HT-29 (cell line): ENCODE data around the gene AGPAT3. TPM values are rescaled to one million over a fixed set of nuclear protein-coding genes. Genes with fewer than 3 reads are reported as not detected.

Source experiments
- DNase-seq: peaks from one replicate; pipeline ENCODE4 v3.0.0-alpha.2; 2015; ENCODE audit warnings: low spot score
- small RNA-seq: library from RNA; depleted of rRNA; stranded (forward); fragments of <200 nt; gene quantifications from one replicate; pipeline ENCODE3, GENCODE V24; 2014
- total RNA-seq: library from RNA; depleted of rRNA; stranded (reverse); fragments of >200 nt; shearing (Covaris generic); gene quantifications from 2 replicates; pipeline ENCODE4 v1.2.3, GENCODE V29; 2014; rRNA removed

AGPAT3 gene
- total RNA-seq, 1 experiment from 2014 or later, result 39.6 TPM

GRCh38 chr21:44018813-44019567, 154.0 kb downstream of the AGPAT3 start:
- DNase-seq, result no peak

- no peak for DNase-seq
Measured at GRCh38 chr21:44019568-44019958, 154.5 kb downstream of the AGPAT3 start.

- no peak for DNase-seq
Measured at GRCh38 chr21:44020551-44020950, 155.5 kb downstream of the AGPAT3 start.

- no peak for DNase-seq
Measured at GRCh38 chr21:44021064-44021463, 156.0 kb downstream of the AGPAT3 start.

GRCh38 chr21:44024257-44024656, 159.2 kb downstream of the AGPAT3 start:
- DNase-seq, result no peak

- no peak for DNase-seq
Measured at GRCh38 chr21:44024887-44025353, 159.9 kb downstream of the AGPAT3 start.

- DNase-seq, result no peak
Measured at GRCh38 chr21:44027607-44028286, 162.7 kb downstream of the AGPAT3 start.

- DNase-seq, result no peak
Measured at GRCh38 chr21:44028287-44028659, 163.2 kb downstream of the AGPAT3 start.

- DNase-seq, result no peak
Measured at GRCh38 chr21:44029460-44030087, 164.6 kb downstream of the AGPAT3 start.

GRCh38 chr21:44035244-44035643, 170.2 kb downstream of the AGPAT3 start:
- no peak for DNase-seq

Small RNA genes within 50 kb of the gene (small RNA-seq; reads per million reads assigned to genes)
- not detected for gene RNU6-1150P
- not detected for gene RNU6-859P

Other genes with a start within 250 kb of the AGPAT3 start
- gene HSF2BP, start 205.7 kb upstream of the AGPAT3 start, total RNA-seq, result 0.13 and 0.56 TPM in 2 replicates
- 19.4 and 20.0 TPM in 2 replicates for gene RRP1B, start 205.7 kb upstream of the AGPAT3 start, total RNA-seq
- gene PDXK, start 146.1 kb upstream of the AGPAT3 start, total RNA-seq, result 193 and 219 TPM in 2 replicates
- gene CSTB, start 88.9 kb upstream of the AGPAT3 start, total RNA-seq, result 49.7 and 55.0 TPM in 2 replicates
- 36.4 and 39.3 TPM in 2 replicates for gene RRP1, start 75.6 kb upstream of the AGPAT3 start, total RNA-seq
- gene TRAPPC10, start 147.1 kb downstream of the AGPAT3 start, total RNA-seq, result 16.6 and 19.0 TPM in 2 replicates
- gene PWP2, start 242.2 kb downstream of the AGPAT3 start, total RNA-seq, result 6.7 and 20.5 TPM in 2 replicates